Panc1 (cell line): ENCODE results near the gene RHBG. TPM values are rescaled to one million over a fixed set of nuclear protein-coding genes. Genes with fewer than 3 reads are reported as not detected.

Experiments used
- ATAC-seq: fragments of 200-7000 bp; cut with Tn5 transposase; 2 replicates; pipeline ENCODE4 v1.9.1; 2020; ENCODE audit warnings: mild to moderate bottlenecking, moderate library complexity
- BruUV-seq: library from RNA; stranded (reverse); fragments of 400-500 nt; replicated peaks from 2 replicates; lab custom pipeline; 2021; lab: Mats Ljungman, UMichigan
- CTCF ChIA-PET: fragments of 300-600 bp; sonication (Branson Sonifier 250); formaldehyde crosslinking; loops from one replicate; lab custom pipeline; 2022; ENCODE audit warnings: antibody characterized with exemption; lab: Charles Lee
- POLR2A ChIA-PET: fragments of 300-600 bp; sonication (Branson Sonifier 250); formaldehyde crosslinking; loops from one replicate; lab custom pipeline; 2022; ENCODE audit warnings: antibody characterized with exemption; lab: Charles Lee
- DNase-seq: peaks from one replicate; pipeline ENCODE4 v3.0.0-alpha.2; 2010; ENCODE audit warnings: low read depth, low spot score
- H3K27ac ChIP-seq: 2 replicates; pipeline ENCODE4 v1.5.1; 2011; ENCODE audit warnings: mild to moderate bottlenecking, low read length, inconsistent platforms
- H3K27me3 ChIP-seq: fragments of 200-500 bp; sonication (Bioruptor generic); 2 replicates; pipeline ENCODE4 v1.6.0; 2014; ENCODE audit warnings: low read length, inconsistent platforms; ENCODE audit not compliant: control insufficient read depth, insufficient read depth
- H3K36me3 ChIP-seq: fragments of 200-500 bp; sonication (Bioruptor generic); 2 replicates; pipeline ENCODE4 v1.5.1; 2014; ENCODE audit warnings: inconsistent platforms, mild to moderate bottlenecking, low read length, moderate library complexity; ENCODE audit not compliant: control insufficient read depth, insufficient read depth
- H3K4me1 ChIP-seq: 2 replicates; pipeline ENCODE4 v1.5.1; 2011; ENCODE audit warnings: inconsistent platforms, mild to moderate bottlenecking, low read length, moderate library complexity; ENCODE audit not compliant: control insufficient read depth, insufficient read depth
- H3K4me3 ChIP-seq, 2 experiments: 2 replicates each; pipeline ENCODE4 v1.5.1; 2011 to 2012; ENCODE audit warnings: low read depth in 2 of 2, low read length in 2 of 2, mild to moderate bottlenecking in 2 of 2, inconsistent platforms in 1 of 2, moderate library complexity in 1 of 2
- H3K9me3 ChIP-seq: fragments of 200-500 bp; sonication (Bioruptor generic); 2 replicates; pipeline ENCODE4 v1.5.1; 2014; ENCODE audit warnings: low read depth, mild to moderate bottlenecking, inconsistent platforms, low read length, moderate library complexity; ENCODE audit not compliant: control insufficient read depth, insufficient read depth
- POLR2AphosphoS5 ChIP-seq: IDR thresholded peaks from 2 replicates; pipeline ENCODE4 v1.6.1; 2012; ENCODE audit warnings: mild to moderate bottlenecking, low read depth, low read length, moderate library complexity
- SIN3A ChIP-seq: IDR thresholded peaks from 2 replicates; pipeline ENCODE4 v1.6.1; 2012; ENCODE audit warnings: low read depth, mild to moderate bottlenecking, low read length, moderate library complexity, borderline replicate concordance; ENCODE audit not compliant: insufficient read depth
- TCF7L2 ChIP-seq: IDR thresholded peaks from 2 replicates; pipeline ENCODE4 v1.6.1; 2011; ENCODE audit warnings: mild to moderate bottlenecking, low read depth, low read length, inconsistent platforms
- in situ Hi-C: cut with HindIII; loops from 2 replicates; pipeline ENCODE4 v1.10.0; 2016; ENCODE audit warnings: low sequenced_read_pairs, low pct_unique_long_range_greater_than_20kb
- intact Hi-C: fragments of 100-400 bp; cut with micrococcal nuclease; formaldehyde crosslinking; loops from one replicate; pipeline ENCODE4 v1.10.0; 2022; ENCODE audit not compliant: unreplicated experiment
- total RNA-seq: library from RNA; stranded (reverse); gene quantifications from one replicate; pipeline ENCODE4 v1.2.1, GENCODE V29; 2021; ENCODE audit not compliant: unreplicated experiment
- TF ChIP-seq, protein P1 (sequence below): fragments of 450-650 bp; IDR thresholded peaks from 2 replicates; pipeline ENCODE4 v1.5.1; 2017; ENCODE audit warnings: mild to moderate bottlenecking
- TF ChIP-seq, protein P2 (sequence below), 2 experiments: IDR thresholded peaks; 2 replicates each; pipeline ENCODE4 v1.6.1; 2011 to 2012; ENCODE audit warnings: low read depth in 2 of 2, control low read depth in 1 of 2, low read length in 1 of 2, mild to moderate bottlenecking in 1 of 2, moderate library complexity in 1 of 2; ENCODE audit not compliant: insufficient read depth in 1 of 2

RHBG gene
- total RNA-seq, 1 experiment from 2014 or later: 0.28 TPM

DNA sequence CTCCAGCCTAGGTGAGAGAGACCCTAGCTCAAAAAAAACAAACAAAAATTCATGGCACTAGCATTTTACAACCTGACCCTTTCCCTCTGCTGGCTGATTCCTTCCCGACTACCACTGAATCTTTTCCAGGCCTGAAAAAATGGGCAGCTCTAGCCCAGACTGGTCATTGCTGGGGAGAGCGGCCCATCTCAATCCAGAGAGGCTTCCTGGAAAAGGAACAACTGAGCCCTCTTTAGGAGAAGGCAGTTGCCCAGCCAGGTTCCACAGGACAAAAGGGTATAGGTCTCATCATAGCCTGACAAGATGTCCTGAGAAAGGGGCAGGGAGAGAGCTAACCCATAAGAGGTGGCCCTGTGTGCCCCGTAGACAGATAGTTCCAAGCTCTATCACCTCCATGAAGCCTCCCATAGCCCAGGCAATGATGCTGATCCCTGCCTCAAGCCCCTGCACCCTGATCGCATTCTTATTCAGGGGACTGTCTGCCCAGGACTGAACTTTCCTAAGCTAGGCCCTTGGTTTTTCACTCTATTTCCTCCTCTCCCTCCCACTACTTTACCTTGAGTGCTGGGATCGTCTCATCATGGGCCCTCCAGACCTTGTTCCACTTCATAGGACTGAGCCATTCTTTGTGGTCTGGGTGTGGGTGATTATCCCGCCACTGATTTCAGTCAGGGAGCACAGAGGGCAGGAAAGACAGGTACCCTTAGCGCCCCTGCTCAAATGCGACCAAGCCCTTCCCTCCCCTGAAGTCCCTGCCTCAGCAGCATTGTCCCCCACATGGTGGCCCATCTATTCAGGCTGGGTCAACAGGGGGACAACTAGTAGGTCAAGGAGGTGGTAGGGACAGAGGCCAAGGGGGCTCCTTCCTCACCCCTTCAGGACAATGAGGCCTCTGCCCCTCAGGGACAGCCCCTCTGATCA is 18.2 kb downstream of the RHBG start:
- Histone ChIP-seq H3K4me3 (no peak overlapping the region), H3K36me3 (no peaks in the 10 kb centered on the region), H3K27me3 (no peaks in the 10 kb centered on the region), H3K9me3 (no peaks in the 10 kb centered on the region), H3K27ac (no peak overlapping the region), H3K4me1 (no peaks in the 10 kb centered on the region)
- TF ChIP-seq TCF7L2 (no peak), SIN3A (no peak), POLR2AphosphoS5 (no peak)
- TF ChIP-seq, protein P1, sequence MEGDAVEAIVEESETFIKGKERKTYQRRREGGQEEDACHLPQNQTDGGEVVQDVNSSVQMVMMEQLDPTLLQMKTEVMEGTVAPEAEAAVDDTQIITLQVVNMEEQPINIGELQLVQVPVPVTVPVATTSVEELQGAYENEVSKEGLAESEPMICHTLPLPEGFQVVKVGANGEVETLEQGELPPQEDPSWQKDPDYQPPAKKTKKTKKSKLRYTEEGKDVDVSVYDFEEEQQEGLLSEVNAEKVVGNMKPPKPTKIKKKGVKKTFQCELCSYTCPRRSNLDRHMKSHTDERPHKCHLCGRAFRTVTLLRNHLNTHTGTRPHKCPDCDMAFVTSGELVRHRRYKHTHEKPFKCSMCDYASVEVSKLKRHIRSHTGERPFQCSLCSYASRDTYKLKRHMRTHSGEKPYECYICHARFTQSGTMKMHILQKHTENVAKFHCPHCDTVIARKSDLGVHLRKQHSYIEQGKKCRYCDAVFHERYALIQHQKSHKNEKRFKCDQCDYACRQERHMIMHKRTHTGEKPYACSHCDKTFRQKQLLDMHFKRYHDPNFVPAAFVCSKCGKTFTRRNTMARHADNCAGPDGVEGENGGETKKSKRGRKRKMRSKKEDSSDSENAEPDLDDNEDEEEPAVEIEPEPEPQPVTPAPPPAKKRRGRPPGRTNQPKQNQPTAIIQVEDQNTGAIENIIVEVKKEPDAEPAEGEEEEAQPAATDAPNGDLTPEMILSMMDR: no peak
- TF ChIP-seq, protein P2, sequence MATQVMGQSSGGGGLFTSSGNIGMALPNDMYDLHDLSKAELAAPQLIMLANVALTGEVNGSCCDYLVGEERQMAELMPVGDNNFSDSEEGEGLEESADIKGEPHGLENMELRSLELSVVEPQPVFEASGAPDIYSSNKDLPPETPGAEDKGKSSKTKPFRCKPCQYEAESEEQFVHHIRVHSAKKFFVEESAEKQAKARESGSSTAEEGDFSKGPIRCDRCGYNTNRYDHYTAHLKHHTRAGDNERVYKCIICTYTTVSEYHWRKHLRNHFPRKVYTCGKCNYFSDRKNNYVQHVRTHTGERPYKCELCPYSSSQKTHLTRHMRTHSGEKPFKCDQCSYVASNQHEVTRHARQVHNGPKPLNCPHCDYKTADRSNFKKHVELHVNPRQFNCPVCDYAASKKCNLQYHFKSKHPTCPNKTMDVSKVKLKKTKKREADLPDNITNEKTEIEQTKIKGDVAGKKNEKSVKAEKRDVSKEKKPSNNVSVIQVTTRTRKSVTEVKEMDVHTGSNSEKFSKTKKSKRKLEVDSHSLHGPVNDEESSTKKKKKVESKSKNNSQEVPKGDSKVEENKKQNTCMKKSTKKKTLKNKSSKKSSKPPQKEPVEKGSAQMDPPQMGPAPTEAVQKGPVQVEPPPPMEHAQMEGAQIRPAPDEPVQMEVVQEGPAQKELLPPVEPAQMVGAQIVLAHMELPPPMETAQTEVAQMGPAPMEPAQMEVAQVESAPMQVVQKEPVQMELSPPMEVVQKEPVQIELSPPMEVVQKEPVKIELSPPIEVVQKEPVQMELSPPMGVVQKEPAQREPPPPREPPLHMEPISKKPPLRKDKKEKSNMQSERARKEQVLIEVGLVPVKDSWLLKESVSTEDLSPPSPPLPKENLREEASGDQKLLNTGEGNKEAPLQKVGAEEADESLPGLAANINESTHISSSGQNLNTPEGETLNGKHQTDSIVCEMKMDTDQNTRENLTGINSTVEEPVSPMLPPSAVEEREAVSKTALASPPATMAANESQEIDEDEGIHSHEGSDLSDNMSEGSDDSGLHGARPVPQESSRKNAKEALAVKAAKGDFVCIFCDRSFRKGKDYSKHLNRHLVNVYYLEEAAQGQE (IDR thresholded peaks at IDR 0.05; ENCODE audit: insufficient read depth in 1 of 2, low read depth in 2 of 2, low read length in 1 of 2): no peak
- ATAC-seq (no peak), DNase-seq (no peak)
- in situ Hi-C loops (no loop called here), intact Hi-C loops (no loop called here)
- ChIA-PET POLR2A (no interaction called here), CTCF (interaction anchor here (1.9 to 2.3 kb wide), 2 partner anchors 59 to 61 kb away, joined by 9 to 99 read pairs; no protein-coding TSS in a partner anchor)
- no TSS peak for BruUV-seq

DNA sequence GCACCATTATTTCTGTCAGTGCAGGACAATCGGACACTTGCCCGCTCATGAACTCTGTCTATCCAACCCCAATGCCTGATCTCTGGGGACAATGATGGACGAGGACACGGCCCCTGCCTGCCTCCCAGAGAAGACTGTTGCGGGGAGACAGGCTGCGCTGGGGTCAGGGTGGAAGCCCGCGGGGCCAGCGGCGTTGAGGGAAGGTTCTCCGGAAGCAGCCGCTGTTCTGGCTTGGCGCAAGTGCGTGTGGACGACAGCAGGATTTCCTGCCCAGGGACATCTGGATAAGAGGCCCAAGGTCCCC is 18.8 kb downstream of the RHBG start:
- ChIA-PET CTCF (no interaction called here), POLR2A (no interaction called here)
- Histone ChIP-seq H3K4me3 (no peak overlapping the region), H3K27ac (no peak overlapping the region), H3K4me1 (no peaks in the 10 kb centered on the region), H3K9me3 (no peaks in the 10 kb centered on the region), H3K36me3 (no peaks in the 10 kb centered on the region), H3K27me3 (no peaks in the 10 kb centered on the region)
- intact Hi-C loops (no loop called here), in situ Hi-C loops (no loop called here)
- TF ChIP-seq TCF7L2: no peak
- no peak for DNase-seq
- ATAC-seq: no peak
- BruUV-seq: no TSS peak
